Memory B cell (primary cell): ENCODE results near the gene UST.
"Not testable (repeated sequence)": the region's sequence is repeated elsewhere in the genome, so short reads cannot be mapped to it uniquely, and the experiment has no call there.

Experiments
- ATAC-seq: fragments of 150-1000 bp; cut with Tn5 transposase; 2 replicates; pipeline ENCODE4 v1.10.0; 2021; ENCODE audit warnings: low read depth, mild to moderate bottlenecking, moderate library complexity
- DNase-seq, 2 donors: peaks; one replicate each; pipeline ENCODE4 v3.0.0; 2022; ENCODE audit warnings: low spot score in 2 of 2
- H3K27ac Mint-ChIP-seq: one replicate; pipeline ENCODE4 v1.8.0; 2022; ENCODE audit warnings: mild to moderate bottlenecking, moderate library complexity, mixed read lengths
- H3K27me3 Mint-ChIP-seq: one replicate; pipeline ENCODE4 v1.8.0; 2022; ENCODE audit warnings: mixed read lengths
- H3K36me3 Mint-ChIP-seq: one replicate; pipeline ENCODE4 v1.8.0; 2022; ENCODE audit warnings: mild to moderate bottlenecking, mixed read lengths
- H3K4me1 Mint-ChIP-seq: one replicate; pipeline ENCODE4 v1.8.0; 2022; ENCODE audit warnings: mixed read lengths
- H3K4me3 Mint-ChIP-seq: one replicate; pipeline ENCODE4 v1.8.0; 2022; ENCODE audit warnings: mild to moderate bottlenecking, moderate library complexity, mixed read lengths
- H3K9me3 Mint-ChIP-seq: one replicate; pipeline ENCODE4 v1.8.0; 2022; ENCODE audit warnings: mixed read lengths

Gene UST

GRCh38 chr6:149031859-149032598, 285.2 kb downstream of the UST start:
- H3K4me1 Mint-ChIP-seq: peaks cover 11% of the 10 kb centered on the region

GRCh38 chr6:149032599-149033405, 286.0 kb downstream of the UST start:
- ATAC-seq (peak; percentile 67), DNase-seq (no peak)
- H3K27ac Mint-ChIP-seq: peak overlapping the region; percentile 82
- no peaks in the 10 kb centered on the region for H3K9me3 Mint-ChIP-seq
- H3K4me1 Mint-ChIP-seq: peaks cover 11% of the 10 kb centered on the region
- H3K4me3 Mint-ChIP-seq: peak overlapping the region; percentile 65
- no peaks in the 10 kb centered on the region for H3K27me3 Mint-ChIP-seq
- H3K36me3 Mint-ChIP-seq: peaks cover 2% of the 10 kb centered on the region

More at GRCh38 chr6:149031859-149032598, 285.2 kb downstream of the UST start:
- Mint-ChIP-seq H3K27me3 (no peaks in the 10 kb centered on the region), H3K4me3 (peak overlapping the region; percentile 65), H3K27ac (peak overlapping the region; percentile 82), H3K9me3 (no peaks in the 10 kb centered on the region), H3K36me3 (peaks cover 2% of the 10 kb centered on the region)
- DNase-seq (no peak), ATAC-seq (peak; percentile 30)

GRCh38 chr6:149033454-149033853, 286.6 kb downstream of the UST start:
- H3K36me3 Mint-ChIP-seq: peaks cover 2% of the 10 kb centered on the region
- no peak for ATAC-seq
- no peaks in the 10 kb centered on the region for H3K9me3 Mint-ChIP-seq
- no peaks in the 10 kb centered on the region for H3K27me3 Mint-ChIP-seq
- no peak overlapping the region for H3K4me3 Mint-ChIP-seq
- H3K4me1 Mint-ChIP-seq: peaks cover 11% of the 10 kb centered on the region
- no peak overlapping the region for H3K27ac Mint-ChIP-seq
- DNase-seq: no peak

GRCh38 chr6:149035766-149036165, 288.9 kb downstream of the UST start:
- no peak for ATAC-seq
- peaks cover 7% of the 10 kb centered on the region for H3K4me1 Mint-ChIP-seq

GRCh38 chr6:149037051-149037671, 290.3 kb downstream of the UST start:
- no peak for DNase-seq
- H3K27ac Mint-ChIP-seq: peak overlapping the region; percentile 11

More at GRCh38 chr6:149035766-149036165, 288.9 kb downstream of the UST start:
- Mint-ChIP-seq H3K36me3 (peaks cover 2% of the 10 kb centered on the region), H3K27ac (no peak overlapping the region), H3K9me3 (no peaks in the 10 kb centered on the region), H3K27me3 (no peaks in the 10 kb centered on the region), H3K4me3 (no peak overlapping the region)
- DNase-seq: no peak

GRCh38 chr6:149039025-149039424, 292.2 kb downstream of the UST start:
- not testable (repeated sequence) for H3K36me3 Mint-ChIP-seq, ATAC-seq, DNase-seq, H3K27ac Mint-ChIP-seq, H3K4me3 Mint-ChIP-seq, H3K9me3 Mint-ChIP-seq, H3K4me1 Mint-ChIP-seq, H3K27me3 Mint-ChIP-seq

More at GRCh38 chr6:149037051-149037671, 290.3 kb downstream of the UST start:
- no peak for ATAC-seq
- peaks cover 2% of the 10 kb centered on the region for H3K4me1 Mint-ChIP-seq
- H3K36me3 Mint-ChIP-seq: peaks cover 6% of the 10 kb centered on the region
- H3K9me3 Mint-ChIP-seq: no peaks in the 10 kb centered on the region
- H3K27me3 Mint-ChIP-seq: no peaks in the 10 kb centered on the region
- H3K4me3 Mint-ChIP-seq: no peak overlapping the region

GRCh38 chr6:149041953-149042352, 295.1 kb downstream of the UST start:
- no peak for DNase-seq
- no peak for ATAC-seq
- Mint-ChIP-seq H3K27me3 (no peaks in the 10 kb centered on the region), H3K9me3 (no peaks in the 10 kb centered on the region), H3K36me3 (peaks cover 6% of the 10 kb centered on the region), H3K27ac (no peak overlapping the region), H3K4me3 (no peak overlapping the region), H3K4me1 (peaks cover 17% of the 10 kb centered on the region)

GRCh38 chr6:149043476-149044130, 296.8 kb downstream of the UST start:
- H3K4me3 Mint-ChIP-seq: no peak overlapping the region
- DNase-seq: no peak
- peaks cover 4% of the 10 kb centered on the region for H3K36me3 Mint-ChIP-seq
- no peak for ATAC-seq
- peaks cover 29% of the 10 kb centered on the region for H3K4me1 Mint-ChIP-seq
- H3K27me3 Mint-ChIP-seq: no peaks in the 10 kb centered on the region
- no peaks in the 10 kb centered on the region for H3K9me3 Mint-ChIP-seq
- no peak overlapping the region for H3K27ac Mint-ChIP-seq

- Mint-ChIP-seq H3K4me3 (no peak overlapping the region), H3K27ac (no peak overlapping the region), H3K27me3 (no peaks in the 10 kb centered on the region), H3K9me3 (no peaks in the 10 kb centered on the region), H3K4me1 (peaks cover 30% of the 10 kb centered on the region), H3K36me3 (peaks cover 4% of the 10 kb centered on the region)
- DNase-seq (no peak), ATAC-seq (no peak)
These were observed 297.7 kb downstream of the UST start for GRCh38 chr6:149044528-149044927.

GRCh38 chr6:149045404-149045803, 298.6 kb downstream of the UST start:
- Mint-ChIP-seq H3K4me1 (peaks cover 33% of the 10 kb centered on the region), H3K27ac (no peak overlapping the region), H3K4me3 (no peak overlapping the region), H3K27me3 (no peaks in the 10 kb centered on the region), H3K36me3 (peaks cover 4% of the 10 kb centered on the region), H3K9me3 (no peaks in the 10 kb centered on the region)
- DNase-seq (no peak), ATAC-seq (peak; percentile 74)

- ATAC-seq (peak; percentile 54), DNase-seq (no peak)
- Mint-ChIP-seq H3K4me3 (peak overlapping the region; percentile 78), H3K9me3 (no peaks in the 10 kb centered on the region), H3K27ac (peak overlapping the region; percentile 84), H3K27me3 (no peaks in the 10 kb centered on the region), H3K36me3 (peaks cover 10% of the 10 kb centered on the region), H3K4me1 (peaks cover 33% of the 10 kb centered on the region)
These were observed 299.5 kb downstream of the UST start for GRCh38 chr6:149046164-149046821.

- H3K27me3 Mint-ChIP-seq: no peaks in the 10 kb centered on the region
- H3K36me3 Mint-ChIP-seq: peaks cover 6% of the 10 kb centered on the region
- H3K27ac Mint-ChIP-seq: peak overlapping the region; percentile 84
- DNase-seq (no peak), ATAC-seq (peak; percentile 74)
- peaks cover 33% of the 10 kb centered on the region for H3K4me1 Mint-ChIP-seq
- no peaks in the 10 kb centered on the region for H3K9me3 Mint-ChIP-seq
- peak overlapping the region; percentile 78 for H3K4me3 Mint-ChIP-seq
These were observed 300.0 kb downstream of the UST start for GRCh38 chr6:149046822-149047246.

GRCh38 chr6:149049230-149049629, 302.4 kb downstream of the UST start:
- peaks cover 42% of the 10 kb centered on the region for H3K4me1 Mint-ChIP-seq
- DNase-seq: no peak

More at GRCh38 chr6:149049230-149049629, 302.4 kb downstream of the UST start:
- no peak for ATAC-seq
- Mint-ChIP-seq H3K27me3 (no peaks in the 10 kb centered on the region), H3K36me3 (peaks cover 8% of the 10 kb centered on the region), H3K27ac (no peak overlapping the region), H3K9me3 (no peaks in the 10 kb centered on the region), H3K4me3 (no peak overlapping the region)
